ES-I3 (cell line): ENCODE measurements around the gene RHBDD3.
A peak's percentile ranks its signal among the peaks of the same experiment; 100 is the strongest.

ENCODE experiments used
- H3K36me3 ChIP-seq: 2 replicates; pipeline ENCODE4 v1.6.1; 2013; ENCODE audit warnings: mild to moderate bottlenecking, low read length, control low read depth, moderate library complexity; ENCODE audit not compliant: insufficient read depth
- H3K4me1 ChIP-seq: 2 replicates; pipeline ENCODE4 v1.6.1; 2013; ENCODE audit warnings: mild to moderate bottlenecking, control low read depth, low read length; ENCODE audit not compliant: insufficient read depth
- H3K9ac ChIP-seq: 2 replicates; pipeline ENCODE4 v1.6.1; 2013; ENCODE audit warnings: low read depth, mild to moderate bottlenecking, low read length, moderate library complexity
- H3K9me3 ChIP-seq: 2 replicates; pipeline ENCODE4 v1.6.1; 2013; ENCODE audit warnings: mild to moderate bottlenecking, low read length, moderate library complexity; ENCODE audit not compliant: control insufficient read depth, insufficient read depth

Gene RHBDD3

DNA sequence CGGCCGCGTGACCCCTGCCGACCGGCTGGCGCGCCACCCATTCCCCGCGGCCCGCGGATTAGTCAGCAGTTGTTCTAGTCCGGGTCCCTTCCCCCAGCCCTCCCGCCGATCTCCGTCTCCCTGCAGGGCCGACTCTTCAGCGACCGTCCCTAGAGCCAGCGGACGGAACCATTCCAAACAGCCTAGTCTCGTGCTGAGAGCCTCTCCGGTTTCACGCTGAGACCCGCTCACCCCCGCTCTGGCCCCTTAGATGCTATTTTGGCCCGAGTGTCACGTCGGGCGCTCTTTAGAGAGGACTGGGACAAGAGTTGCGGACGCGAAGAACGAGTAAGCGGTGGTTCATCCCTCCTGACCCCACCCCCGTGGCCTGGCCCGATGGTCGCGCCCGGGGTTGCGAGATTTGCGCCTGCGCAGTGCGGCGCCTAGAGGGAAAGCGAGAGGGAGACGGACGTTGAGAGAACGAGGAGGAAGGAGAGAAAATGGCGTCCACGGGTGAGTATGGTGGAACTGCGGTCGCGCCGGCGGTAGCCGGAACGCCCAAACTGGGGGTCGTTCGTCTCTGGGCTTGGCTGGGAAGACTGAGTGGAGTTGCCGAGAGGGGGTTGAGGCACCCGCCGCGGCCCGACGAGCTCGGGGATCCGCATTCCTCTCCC is at the start of gene RHBDD3, which contains the start of gene EWSR1:
TSS of gene RHBDD3 (minus strand) at position 124 of the 653 bp plus-strand sequence. CDS start 2,355 bp downstream, outside the sequence.
TSS of gene EWSR1 (plus strand) at position 411 of the 653 bp plus-strand sequence. CDS start at position 480, 69 bp downstream.
- Histone ChIP-seq H3K9me3 (no peaks in the 10 kb centered on the region), H3K9ac (peak within 1 kb of the TSS; percentile 98), H3K36me3 (peaks cover 18% of the 10 kb centered on the region), H3K4me1 (peaks cover 29% of the 10 kb centered on the region)

DNA sequence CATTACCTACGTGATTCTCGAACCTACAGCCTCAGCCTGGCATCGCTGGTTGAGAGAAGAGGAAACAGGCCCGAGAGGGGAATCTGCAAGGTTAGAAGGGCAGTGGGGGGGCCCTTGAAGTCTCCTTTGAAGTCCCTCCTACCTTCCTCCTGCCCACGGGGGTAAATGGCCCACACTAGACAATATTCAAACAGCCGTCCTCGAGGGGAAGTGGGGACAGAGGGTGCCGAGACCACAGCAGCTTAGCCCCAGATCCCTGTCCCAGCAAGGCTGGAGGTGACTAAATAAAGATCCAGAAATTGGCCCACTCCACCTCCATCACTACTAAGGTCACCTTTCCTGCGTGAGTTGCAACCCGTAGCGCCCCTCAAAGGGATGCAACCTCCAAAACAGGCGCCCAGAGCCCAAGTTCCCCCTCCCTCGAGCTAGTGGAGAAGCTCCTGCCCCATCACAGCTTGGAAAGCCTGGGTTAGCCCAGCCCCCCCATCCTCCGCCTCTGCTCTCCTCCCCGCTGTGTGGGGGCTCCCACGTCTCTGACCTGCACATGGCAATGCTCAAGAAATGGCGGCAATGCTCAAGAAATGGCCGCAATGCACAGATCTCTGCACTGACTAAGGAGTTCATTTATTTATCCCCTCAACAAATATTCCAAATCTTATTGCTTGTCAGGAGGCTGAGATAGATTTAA is 48.5 kb upstream of the RHBDD3 start:
- Histone ChIP-seq H3K9me3 (no peaks in the 10 kb centered on the region; the same call in 1 of the 2 replicates), H3K4me1 (peaks cover 4% of the 10 kb centered on the region; the same call in 1 of the 2 replicates), H3K9ac (peak overlapping the region; percentile 43; the same call in 1 of the 2 replicates), H3K36me3 (no peaks in the 10 kb centered on the region)

DNA sequence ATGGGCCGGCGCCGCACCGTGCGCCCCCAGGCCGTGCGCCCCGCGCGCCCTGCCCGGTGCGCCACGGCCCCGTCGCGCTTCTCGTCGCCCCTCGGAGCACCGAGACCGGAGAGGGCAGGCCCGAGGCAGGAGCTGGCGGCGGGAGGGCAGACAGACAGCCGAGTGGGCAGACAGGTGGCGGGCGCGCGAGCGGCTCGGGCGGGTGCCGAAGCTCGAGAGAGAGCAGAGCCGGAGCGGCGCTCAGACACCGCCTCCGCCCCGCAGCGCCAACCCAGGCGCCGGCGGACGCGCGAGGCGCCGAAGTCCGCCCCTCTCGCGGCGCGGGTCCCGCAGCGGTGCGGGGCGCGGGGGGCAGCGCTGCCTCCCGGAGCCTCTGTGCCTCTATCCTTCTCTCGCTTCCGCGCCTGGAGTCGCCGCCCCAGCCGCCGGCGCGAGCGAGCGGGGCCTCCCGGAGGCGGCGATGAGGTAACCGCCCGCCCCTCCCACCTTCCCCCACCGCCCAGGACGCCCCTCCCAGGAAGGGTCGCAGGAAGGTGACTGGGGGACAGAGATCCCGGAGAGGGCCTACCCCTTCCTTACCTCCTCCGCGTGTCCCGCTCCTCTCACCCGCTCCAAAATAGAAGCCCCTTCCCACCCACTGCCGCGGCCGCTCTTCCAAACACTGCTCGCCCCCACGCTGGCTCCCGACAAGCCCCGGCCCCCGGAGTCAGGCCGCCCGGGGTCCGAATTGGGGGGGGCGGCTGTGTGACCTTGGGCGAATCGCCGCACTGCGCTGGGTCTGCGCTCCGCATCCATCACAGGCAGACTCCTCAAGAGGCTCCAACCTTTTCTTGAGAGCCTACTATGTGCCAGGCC is 47.7 kb upstream of the RHBDD3 start, which contains the start of gene RASL10A:
TSS of gene RASL10A (minus strand) at position 412 of the 855 bp plus-strand sequence. CDS start 451 bp downstream, outside the sequence.
- H3K9me3 ChIP-seq, result no peaks in the 10 kb centered on the region; the same call in 1 of the 2 replicates
- peak within 1 kb of the TSS; percentile 55 for H3K9ac ChIP-seq
- H3K4me1 ChIP-seq, result peaks cover 4% of the 10 kb centered on the region; the same call in 1 of the 2 replicates
- no peaks in the 10 kb centered on the region for H3K36me3 ChIP-seq

DNA sequence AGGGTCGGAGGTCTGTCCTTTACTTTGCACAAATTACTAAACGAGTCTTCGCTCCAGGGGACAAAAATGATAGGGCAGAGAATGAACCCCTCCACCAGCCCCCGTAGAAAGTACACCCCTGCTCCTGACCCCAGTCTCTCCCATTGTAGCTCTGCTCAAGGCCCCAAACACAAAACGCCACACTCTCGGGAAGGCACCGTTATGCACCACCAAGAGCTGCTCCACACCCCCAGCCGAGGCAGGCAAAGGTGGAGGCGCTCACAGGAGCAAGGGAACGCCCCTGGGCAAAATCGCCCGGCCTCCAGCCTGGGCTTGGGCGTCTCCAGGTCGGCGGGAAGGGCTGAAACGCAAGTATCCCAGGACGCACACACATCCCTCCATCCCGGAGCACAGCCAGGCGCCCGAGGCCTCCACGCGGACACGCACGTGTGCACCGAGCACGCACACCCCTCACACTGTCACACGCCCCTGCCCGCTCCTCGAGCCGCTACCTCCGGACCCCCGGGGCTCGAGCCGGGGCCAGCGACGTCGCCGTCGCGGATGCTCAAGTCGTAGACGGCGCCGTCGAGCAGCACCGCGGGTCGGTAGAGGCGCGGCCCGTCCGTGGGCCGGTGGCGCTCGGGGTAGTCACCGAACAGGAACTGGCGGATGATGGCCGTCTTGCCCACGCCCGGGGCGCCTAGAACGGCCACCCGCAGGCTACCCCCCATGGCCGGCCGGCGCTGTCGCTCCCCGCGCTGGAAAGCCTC is 46.9 kb upstream of the RHBDD3 start:
- Histone ChIP-seq H3K36me3 (no peaks in the 10 kb centered on the region), H3K4me1 (peaks cover 4% of the 10 kb centered on the region; the same call in 1 of the 2 replicates), H3K9me3 (no peaks in the 10 kb centered on the region; the same call in 1 of the 2 replicates), H3K9ac (peak overlapping the region; percentile 55)

DNA sequence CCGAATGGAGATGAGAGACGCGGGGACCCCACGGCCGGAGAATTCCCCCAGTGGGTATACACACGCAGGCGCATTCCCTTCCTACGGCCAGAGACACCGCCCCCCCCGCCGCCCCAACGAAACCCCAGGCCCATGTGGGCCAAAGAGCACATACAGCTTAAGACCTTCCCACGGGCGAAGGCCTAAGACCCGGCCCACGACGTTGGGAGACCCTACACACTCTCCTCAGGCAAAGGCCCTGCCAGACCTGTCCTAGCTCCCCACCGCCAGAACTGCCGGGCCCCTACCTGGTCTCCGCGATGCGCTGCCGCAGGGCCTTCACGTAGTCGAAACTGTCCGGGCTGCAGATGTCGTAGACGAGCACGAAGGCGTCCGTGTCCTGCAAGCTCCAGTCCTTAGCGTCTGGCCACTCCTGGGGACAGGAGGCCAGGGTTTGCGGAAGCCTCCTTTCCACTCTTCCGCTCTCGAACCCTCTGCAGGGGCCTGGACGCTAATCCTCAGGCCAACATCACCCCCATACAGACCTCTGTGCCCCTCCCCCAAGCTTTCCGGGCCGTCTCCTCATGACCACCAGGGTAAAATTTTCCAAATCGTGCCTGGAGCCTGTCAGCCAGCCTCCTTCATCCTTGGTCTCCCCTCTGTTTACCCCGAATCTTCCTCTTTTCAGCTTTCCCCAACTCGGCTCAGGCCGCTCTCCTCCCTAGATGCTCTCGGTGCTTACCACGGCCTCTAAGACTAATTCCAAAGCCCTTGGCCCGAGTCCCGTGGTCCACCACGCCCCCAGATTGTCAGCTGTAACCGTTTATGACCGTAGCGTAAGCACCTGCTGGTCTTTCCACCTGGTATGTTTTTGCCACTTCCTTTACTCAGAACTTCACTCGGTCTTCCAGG is 46.0 kb upstream of the RHBDD3 start:
- no peaks in the 10 kb centered on the region for H3K36me3 ChIP-seq
- H3K4me1 ChIP-seq, result peaks cover 9% of the 10 kb centered on the region; the same call in 1 of the 2 replicates
- peak overlapping the region; percentile 55; the same call in 1 of the 2 replicates for H3K9ac ChIP-seq
- no peaks in the 10 kb centered on the region; the same call in 1 of the 2 replicates for H3K9me3 ChIP-seq

DNA sequence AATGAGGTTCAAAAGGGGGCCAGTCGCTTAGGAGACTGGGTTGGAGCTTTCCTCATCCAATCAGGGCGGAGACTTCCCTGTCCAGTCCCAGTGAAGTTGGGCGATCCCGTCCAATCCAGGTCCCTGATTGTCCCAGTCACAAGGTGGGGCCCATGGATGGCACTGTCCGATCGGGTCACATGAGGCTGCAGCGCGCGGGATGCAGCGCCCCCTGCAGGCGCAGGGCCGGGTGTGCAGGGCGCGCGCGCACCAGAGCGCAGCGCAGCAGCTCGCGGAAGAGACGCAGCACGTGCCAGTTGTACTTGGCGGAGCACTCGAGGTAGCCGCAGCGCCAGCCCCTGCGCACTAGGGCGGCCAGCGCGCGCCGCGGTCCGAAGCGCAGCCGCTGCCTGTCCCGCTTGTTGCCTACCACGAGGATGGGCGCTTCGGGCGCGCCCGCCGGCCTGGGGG is 45.4 kb upstream of the RHBDD3 start:
- Histone ChIP-seq H3K9me3 (no peaks in the 10 kb centered on the region; the same call in 1 of the 2 replicates), H3K4me1 (peaks cover 12% of the 10 kb centered on the region; the same call in 1 of the 2 replicates), H3K9ac (no peak overlapping the region), H3K36me3 (no peaks in the 10 kb centered on the region)

DNA sequence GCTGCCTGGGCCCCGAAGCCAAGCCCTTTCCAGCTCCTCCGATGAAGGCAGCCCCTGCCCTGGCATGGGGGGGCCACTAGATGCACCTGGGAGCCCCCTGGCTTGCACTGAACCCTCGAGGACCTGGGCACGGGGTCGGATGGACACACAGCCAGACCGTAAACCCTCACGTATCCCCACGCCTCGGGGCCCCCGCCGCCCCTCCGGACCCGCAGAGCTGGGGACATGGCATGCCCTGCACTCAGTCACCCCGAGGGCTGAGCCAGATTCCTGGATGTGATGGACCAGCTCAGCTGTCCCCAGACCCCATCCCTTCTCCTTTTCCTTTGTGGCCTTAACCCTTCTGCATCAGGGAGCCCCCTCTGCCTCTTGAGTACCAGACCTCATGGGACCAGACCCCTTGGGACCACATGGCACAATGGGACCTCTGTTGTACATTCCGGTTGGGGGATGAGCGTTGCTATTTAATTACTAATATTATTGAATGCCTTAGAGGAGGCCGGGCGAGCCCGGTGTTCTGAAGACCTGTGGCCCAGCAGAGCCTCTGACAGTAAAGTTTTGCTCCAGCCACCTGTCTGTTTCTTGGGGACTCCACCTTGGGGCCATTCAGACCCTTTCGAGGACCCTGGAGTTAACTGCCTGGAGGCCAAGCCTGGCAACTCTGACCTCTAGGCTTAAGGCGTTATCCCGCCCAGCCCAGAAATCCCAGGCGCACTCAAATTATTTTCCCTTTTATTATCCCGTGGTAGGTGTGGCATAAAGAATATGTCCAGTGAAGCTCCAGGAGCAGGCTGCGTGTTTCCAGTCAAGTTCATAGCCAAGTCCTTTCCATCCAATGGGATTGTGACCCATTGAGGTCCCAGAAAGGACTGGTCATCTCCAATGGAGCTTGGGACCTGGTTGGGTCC is 44.7 kb upstream of the RHBDD3 start:
- H3K4me1 ChIP-seq, result peaks cover 12% of the 10 kb centered on the region; the same call in 1 of the 2 replicates
- no peak overlapping the region for H3K9ac ChIP-seq
- H3K36me3 ChIP-seq, result no peaks in the 10 kb centered on the region
- no peaks in the 10 kb centered on the region; the same call in 1 of the 2 replicates for H3K9me3 ChIP-seq

DNA sequence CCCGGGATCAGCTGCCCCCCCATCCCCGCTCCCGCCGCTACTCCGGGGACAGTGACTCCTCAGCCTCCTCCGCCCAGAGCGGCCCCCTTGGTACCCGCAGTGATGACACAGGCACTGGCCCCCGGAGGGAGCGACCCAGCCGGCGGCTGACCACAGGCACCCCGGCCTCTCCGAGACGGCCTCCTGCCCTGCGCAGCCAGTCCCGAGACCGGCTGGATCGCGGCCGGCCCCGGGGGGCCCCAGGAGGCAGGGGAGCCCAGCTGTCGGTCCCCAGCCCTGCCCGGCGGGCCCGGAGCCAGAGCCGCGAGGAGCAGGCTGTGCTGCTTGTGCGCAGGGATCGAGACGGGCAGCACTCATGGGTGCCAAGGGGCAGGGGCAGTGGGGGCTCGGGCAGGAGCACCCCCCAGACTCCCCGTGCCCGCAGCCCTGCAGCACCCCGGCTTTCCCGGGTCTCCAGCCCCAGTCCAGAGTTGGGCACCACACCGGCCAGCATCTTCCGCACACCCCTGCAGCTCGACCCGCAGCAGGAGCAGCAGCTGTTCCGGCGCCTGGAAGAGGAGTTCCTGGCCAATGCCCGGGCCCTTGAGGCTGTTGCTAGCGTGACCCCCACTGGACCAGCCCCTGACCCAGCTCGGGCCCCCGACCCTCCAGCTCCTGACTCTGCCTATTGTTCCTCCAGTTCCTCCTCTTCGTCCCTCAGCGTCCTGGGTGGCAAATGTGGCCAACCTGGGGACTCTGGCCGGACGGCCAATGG is 43.9 kb upstream of the RHBDD3 start:
- Histone ChIP-seq H3K4me1 (peaks cover 12% of the 10 kb centered on the region; the same call in 1 of the 2 replicates), H3K9ac (no peak overlapping the region), H3K36me3 (no peaks in the 10 kb centered on the region), H3K9me3 (no peaks in the 10 kb centered on the region; the same call in 1 of the 2 replicates)

DNA sequence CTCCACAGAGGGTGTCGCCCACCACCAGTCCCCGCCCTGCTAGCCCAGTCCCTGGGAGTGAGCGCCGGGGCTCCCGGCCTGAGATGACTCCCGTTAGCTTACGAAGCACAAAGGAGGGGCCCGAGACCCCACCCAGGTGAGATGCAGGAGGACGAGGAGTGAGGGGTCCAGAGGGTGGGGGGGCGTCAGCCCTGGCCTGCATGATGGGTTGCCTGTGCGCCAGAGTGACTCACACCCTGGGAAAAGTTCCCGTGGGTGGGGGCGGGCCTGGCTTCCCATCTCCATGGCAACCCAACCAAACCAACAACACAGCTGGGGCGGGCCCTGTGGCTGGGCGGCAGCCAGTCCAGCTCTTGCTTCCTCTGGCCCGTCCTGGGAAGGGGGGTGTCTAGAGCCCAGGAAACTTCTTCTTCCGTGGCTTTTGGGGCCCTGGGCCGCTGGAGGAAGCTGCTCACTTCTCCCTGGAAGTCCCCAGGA is 43.1 kb upstream of the RHBDD3 start:
- H3K9me3 ChIP-seq, result no peaks in the 10 kb centered on the region; the same call in 1 of the 2 replicates
- H3K4me1 ChIP-seq, result peaks cover 13% of the 10 kb centered on the region; the same call in 1 of the 2 replicates
- no peaks in the 10 kb centered on the region for H3K36me3 ChIP-seq
- H3K9ac ChIP-seq, result no peak overlapping the region

DNA sequence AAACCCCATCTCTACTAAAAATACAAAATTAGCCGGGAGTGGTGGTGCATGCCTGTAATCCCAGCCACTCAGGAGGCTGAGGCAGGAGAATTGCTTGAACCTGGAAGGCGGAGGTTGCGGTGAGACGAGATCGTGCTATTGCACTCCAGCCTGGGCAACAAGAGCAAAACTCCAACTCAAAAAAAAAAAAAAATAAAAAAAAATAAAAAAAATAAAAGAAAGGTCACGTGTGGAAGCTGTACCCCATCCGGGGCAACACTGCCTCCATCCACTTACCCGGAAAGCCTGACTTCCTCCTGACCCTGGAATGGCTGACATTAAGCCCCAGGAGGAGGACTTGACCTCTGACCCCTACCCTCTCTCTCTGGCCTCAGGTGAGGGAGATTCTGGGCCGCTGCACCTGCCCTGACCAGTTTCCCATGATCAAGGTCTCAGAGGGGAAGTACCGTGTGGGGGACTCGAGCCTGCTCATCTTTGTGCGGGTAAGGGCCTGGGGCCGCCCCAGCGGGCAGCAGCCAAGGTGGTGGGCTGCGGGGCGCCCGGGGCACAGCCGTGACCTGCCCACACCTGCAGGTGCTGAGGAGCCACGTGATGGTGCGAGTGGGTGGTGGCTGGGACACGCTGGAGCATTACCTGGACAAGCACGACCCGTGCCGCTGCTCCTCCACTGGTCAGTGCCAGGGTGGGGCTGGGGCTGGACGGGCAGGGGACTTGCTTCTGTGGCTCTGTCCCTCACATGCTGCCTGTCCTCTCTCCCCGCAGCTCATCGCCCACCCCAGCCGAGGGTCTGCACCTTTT is 42.5 kb upstream of the RHBDD3 start:
- Histone ChIP-seq H3K4me1 (peaks cover 16% of the 10 kb centered on the region; the same call in 1 of the 2 replicates), H3K9me3 (no peaks in the 10 kb centered on the region; the same call in 1 of the 2 replicates), H3K36me3 (no peaks in the 10 kb centered on the region), H3K9ac (no peak overlapping the region)
